Activated CD4-positive, alpha-beta memory T cell treated with anti-CD3 and anti-CD28 coated beads, Interleukin-2, amount 10 ng/mL, durations not matched to agents 7 days and 5 days (primary cell): ENCODE data around the gene CELF2. TPM values are rescaled to one million over a fixed set of nuclear protein-coding genes. Genes with fewer than 3 reads are reported as not detected.

ENCODE experiments used
- CTCF ChIA-PET: fragments of 350-600 bp; sonication (Branson Sonifier 250); formaldehyde crosslinking; loops from one replicate; lab custom pipeline; 2021; ENCODE audit warnings: antibody characterized with exemption, inconsistent platforms; lab: Charles Lee
- POLR2A ChIA-PET: fragments of 350-600 bp; sonication (Branson Sonifier 250); formaldehyde crosslinking; loops from one replicate; lab custom pipeline; 2021; ENCODE audit warnings: antibody characterized with exemption; lab: Charles Lee
- DNase-seq: peaks from one replicate; pipeline ENCODE4 v3.0.0-alpha.2; 2020
- H3K27ac Mint-ChIP-seq: one replicate; pipeline ENCODE4 v1.8.0; 2021; ENCODE audit warnings: mild to moderate bottlenecking, mixed read lengths
- H3K27me3 Mint-ChIP-seq: one replicate; pipeline ENCODE4 v1.8.0; 2021; ENCODE audit warnings: mixed read lengths
- H3K36me3 Mint-ChIP-seq: one replicate; pipeline ENCODE4 v1.8.0; 2021; ENCODE audit warnings: low read depth, mixed read lengths
- H3K4me1 Mint-ChIP-seq: one replicate; pipeline ENCODE4 v1.8.0; 2021; ENCODE audit warnings: mixed read lengths
- H3K4me3 Mint-ChIP-seq: one replicate; pipeline ENCODE4 v1.8.0; 2021; ENCODE audit warnings: mild to moderate bottlenecking, mixed read lengths
- H3K9me3 Mint-ChIP-seq: one replicate; pipeline ENCODE4 v1.8.0; 2021; ENCODE audit warnings: mixed read lengths
- total RNA-seq, 2 experiments: library from RNA; stranded (reverse); gene quantifications; one replicate each; pipeline ENCODE4 v1.2.3, GENCODE V29; 2021

CELF2 gene
- 100 to 1,000 TPM; 209 to 213 TPM for total RNA-seq

DNA sequence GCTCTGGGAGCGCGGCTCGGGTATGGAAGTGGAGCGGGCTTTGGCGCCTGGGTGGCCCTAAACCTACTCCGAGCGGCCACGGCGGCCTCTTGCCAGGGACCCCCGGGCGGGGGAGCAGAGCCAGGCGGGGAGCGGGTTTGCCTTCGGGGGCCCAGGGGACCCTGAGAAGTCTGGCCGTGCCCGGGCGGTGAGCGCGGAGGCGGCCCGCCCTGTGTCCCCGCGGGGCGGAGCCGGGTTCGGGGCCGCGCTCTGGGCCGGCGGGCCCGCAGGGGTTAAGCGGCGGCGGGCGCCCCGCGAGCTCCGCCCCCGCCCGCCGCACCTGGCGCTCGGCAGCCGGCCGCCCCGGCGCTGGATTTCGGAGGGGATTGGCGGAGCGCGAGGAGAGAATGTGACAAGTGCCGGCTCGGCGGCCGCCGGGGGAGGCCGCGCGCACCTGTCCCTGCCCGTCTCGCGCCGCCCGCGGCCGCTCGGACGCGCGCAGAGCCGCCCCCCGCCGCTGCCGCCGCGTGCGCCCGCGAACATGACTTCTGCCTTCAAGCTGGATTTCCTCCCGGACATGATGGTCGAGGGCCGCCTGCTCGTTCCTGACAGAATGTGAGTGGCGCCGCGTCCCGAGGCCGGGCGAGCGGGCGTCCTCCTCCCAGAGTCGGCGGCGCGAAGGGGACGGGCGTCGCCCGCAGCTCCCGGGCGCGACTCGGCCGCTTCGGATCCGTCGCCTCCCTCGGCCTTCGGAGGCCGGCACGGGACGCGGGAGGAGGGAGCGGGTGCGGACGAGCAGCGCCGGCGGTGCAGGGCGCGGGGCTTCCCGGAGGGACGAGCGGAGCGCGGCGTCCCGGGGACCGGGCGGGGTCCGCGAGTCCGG lies at the start of gene CELF2:
TSS of gene CELF2 (plus strand) at position 303 of the 862 bp plus-strand sequence. CDS start at position 521, 218 bp downstream.
- ChIA-PET CTCF (no interaction called here), POLR2A (interaction anchor here (0.7 to 2.2 kb wide), 8 partner anchors 8 to 159 kb away, joined by 3 to 7 read pairs (median 4); no protein-coding TSS in a partner anchor)
- DNase-seq: peak; percentile 47
- Mint-ChIP-seq H3K4me3 (peak within 1 kb of the TSS; percentile 64), H3K9me3 (no peaks in the 10 kb centered on the region), H3K27me3 (peaks cover 80% of the 10 kb centered on the region), H3K36me3 (no peaks in the 10 kb centered on the region), H3K27ac (no peak within 1 kb of the TSS), H3K4me1 (peaks cover 16% of the 10 kb centered on the region)

DNA sequence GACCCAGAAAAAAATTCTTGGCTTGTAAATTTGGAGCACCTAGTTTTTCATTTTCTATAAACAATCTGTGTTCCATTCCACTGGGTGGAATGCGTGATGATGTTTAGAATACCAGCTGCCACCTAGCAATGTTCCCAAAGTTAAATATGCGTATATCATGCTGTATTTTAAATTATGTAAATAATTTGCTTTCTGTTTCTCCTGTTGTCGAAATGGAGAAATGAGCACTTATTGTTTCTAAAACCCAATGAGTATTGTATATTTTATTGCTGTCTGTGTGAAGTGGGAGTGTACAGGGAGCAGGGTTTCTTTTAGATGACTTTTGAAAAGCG lies 49.4 kb upstream of the CELF2 start:
- Mint-ChIP-seq H3K4me3 (no peak overlapping the region), H3K27ac (no peak overlapping the region), H3K9me3 (no peaks in the 10 kb centered on the region), H3K27me3 (peaks cover 26% of the 10 kb centered on the region), H3K4me1 (no peaks in the 10 kb centered on the region), H3K36me3 (no peaks in the 10 kb centered on the region)
- POLR2A ChIA-PET: no interaction called here
- DNase-seq: no peak
- CTCF ChIA-PET: no interaction called here

DNA sequence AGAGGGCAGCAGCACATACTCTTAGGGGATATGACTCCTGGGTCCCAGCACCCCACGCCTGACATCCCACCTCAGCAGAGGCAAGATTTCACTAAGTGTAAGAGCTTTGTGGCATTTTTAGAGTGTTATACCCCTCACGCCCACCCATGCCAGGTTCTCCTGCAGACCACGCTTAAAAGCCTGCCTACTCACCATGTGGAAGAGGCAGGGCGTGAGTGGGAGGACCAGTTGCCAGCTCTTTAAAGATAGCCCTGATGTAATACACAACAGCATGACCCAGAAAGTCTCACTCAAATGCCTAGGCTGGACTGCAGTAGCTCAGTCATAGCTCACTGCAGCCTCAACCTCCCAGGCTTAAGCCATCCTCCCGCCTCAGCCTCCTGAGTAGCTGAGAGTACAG lies 44.4 kb upstream of the CELF2 start:
- POLR2A ChIA-PET: no interaction called here
- Mint-ChIP-seq H3K4me3 (no peak overlapping the region), H3K27ac (no peak overlapping the region), H3K9me3 (no peaks in the 10 kb centered on the region), H3K4me1 (peaks cover 18% of the 10 kb centered on the region), H3K27me3 (peaks cover 53% of the 10 kb centered on the region), H3K36me3 (no peaks in the 10 kb centered on the region)
- CTCF ChIA-PET: no interaction called here
- no peak for DNase-seq

DNA sequence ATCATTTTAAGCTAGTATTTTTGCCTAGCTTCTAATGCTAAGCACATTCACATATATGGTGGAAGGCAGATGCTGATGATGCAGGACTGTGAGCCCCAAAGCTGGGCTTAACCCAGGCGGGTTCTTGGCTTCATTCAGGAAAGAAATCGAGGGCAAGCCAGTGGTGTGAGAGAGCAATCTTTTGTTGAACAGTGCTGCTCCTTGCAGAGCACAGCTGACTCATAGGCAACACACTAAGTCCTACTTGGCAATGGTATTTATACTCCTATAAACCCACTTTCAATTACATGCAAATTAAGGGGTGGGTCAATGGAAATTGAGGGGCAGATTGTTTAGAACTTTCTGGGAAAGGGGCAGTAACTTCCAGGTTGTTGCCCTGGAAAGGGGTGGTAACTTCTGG lies 42.0 kb upstream of the CELF2 start:
- DNase-seq: no peak
- POLR2A ChIA-PET: no interaction called here
- Mint-ChIP-seq H3K36me3 (no peaks in the 10 kb centered on the region), H3K9me3 (no peaks in the 10 kb centered on the region), H3K4me1 (peaks cover 18% of the 10 kb centered on the region), H3K4me3 (no peak overlapping the region), H3K27ac (no peak overlapping the region), H3K27me3 (peaks cover 53% of the 10 kb centered on the region)
- CTCF ChIA-PET: no interaction called here

DNA sequence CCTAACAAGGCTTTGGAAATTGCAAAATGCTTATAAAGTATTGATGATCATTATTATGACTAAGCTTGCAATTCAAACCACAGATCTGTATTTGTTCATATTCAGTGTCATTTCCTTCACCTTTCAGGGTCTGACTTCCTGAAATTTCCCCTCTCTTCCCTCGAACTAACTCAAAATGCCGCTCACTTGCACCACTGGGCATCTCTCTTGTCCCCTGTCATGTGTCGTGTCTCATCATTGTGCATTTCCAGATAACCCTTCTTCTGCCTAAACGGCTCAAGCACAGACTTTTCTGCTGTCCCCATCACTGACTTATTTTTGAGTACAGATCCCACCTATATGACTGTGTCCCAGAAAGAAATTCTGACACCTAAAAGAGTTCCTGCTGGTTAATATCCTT lies 41.0 kb upstream of the CELF2 start:
- H3K27ac Mint-ChIP-seq: no peak overlapping the region
- no peak for DNase-seq
- no peak overlapping the region for H3K4me3 Mint-ChIP-seq
- ChIA-PET CTCF (no interaction called here), POLR2A (no interaction called here)
- peaks cover 50% of the 10 kb centered on the region for H3K27me3 Mint-ChIP-seq
- no peaks in the 10 kb centered on the region for H3K36me3 Mint-ChIP-seq
- H3K4me1 Mint-ChIP-seq: peaks cover 18% of the 10 kb centered on the region
- H3K9me3 Mint-ChIP-seq: no peaks in the 10 kb centered on the region

DNA sequence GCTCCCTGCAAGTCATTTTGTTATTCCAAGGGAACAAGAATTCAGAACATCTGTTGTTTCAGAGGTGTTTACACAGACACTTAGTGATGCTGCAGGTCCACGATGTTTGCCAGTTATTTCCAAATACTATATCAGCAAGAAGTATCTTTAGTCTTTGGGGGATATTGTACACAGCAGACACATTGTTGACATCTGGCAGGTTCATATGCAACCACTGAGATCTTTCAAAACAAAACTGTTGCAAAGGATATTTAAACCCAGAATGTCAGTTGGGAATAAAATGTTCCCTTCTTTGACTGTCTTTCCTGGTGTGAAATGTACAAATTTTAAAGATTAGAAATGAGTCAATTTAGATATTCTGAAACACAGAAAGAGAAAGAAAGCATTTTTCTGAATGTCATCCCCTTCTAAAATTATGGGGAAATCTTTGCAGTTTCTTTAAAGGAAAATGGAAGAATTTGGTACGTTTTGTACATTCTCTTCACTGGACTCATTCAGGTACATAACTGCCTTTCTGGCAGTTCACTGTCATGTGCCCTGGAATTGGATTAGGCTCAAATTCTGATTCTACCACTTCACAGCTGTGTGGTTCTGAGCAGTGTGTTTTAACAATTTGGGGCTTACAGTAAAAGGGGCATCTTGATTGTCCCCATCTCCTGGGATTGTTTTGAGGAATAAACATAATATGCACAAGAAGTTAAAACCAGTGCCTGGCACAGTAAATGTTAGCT lies 40.3 kb upstream of the CELF2 start:
- ChIA-PET POLR2A (no interaction called here), CTCF (no interaction called here)
- no peak overlapping the region for H3K27ac Mint-ChIP-seq
- H3K27me3 Mint-ChIP-seq: peaks cover 47% of the 10 kb centered on the region
- peaks cover 18% of the 10 kb centered on the region for H3K4me1 Mint-ChIP-seq
- H3K36me3 Mint-ChIP-seq: no peaks in the 10 kb centered on the region
- no peaks in the 10 kb centered on the region for H3K9me3 Mint-ChIP-seq
- DNase-seq: no peak
- no peak overlapping the region for H3K4me3 Mint-ChIP-seq

DNA sequence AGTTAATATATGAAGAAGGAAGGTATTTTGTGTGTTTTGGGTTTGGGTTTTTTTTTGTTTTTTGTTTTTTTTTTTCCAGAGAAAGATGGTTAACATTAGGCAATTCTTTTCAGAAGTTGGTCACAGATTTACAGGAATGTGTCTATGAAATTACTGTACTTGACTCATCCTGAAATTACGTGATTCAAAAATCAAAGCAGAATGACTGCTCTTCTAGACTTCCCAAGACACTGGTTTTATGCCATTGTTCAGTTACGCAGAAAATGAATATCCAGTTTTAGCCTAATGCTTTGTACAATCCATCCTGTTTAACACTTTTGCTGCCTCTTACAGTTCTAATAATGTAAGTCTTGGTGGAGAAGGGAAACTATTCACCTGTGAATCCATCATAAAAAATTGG lies 39.7 kb upstream of the CELF2 start:
- ChIA-PET POLR2A (no interaction called here), CTCF (no interaction called here)
- Mint-ChIP-seq H3K27ac (no peak overlapping the region), H3K36me3 (no peaks in the 10 kb centered on the region), H3K4me1 (peaks cover 18% of the 10 kb centered on the region), H3K9me3 (no peaks in the 10 kb centered on the region), H3K4me3 (no peak overlapping the region), H3K27me3 (peaks cover 43% of the 10 kb centered on the region)
- no peak for DNase-seq

DNA sequence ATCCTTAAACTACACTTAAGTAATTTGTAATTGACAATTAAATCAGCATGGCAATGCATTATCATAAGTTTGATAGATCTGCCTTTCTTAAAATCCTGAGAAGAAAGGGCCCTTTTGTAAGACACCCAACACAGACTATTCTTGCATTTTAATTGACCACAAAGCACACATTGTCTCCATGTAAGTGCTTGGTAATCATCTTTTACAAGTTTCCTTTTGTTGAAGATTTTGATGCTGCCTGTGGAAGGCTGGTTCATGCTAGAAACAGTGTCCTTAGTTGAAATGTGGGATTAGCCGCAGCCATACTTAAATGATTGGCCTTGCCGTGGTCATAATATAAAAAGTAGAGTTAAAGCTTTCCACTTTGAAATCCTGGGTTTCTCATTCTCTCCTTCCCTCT lies 32.3 kb upstream of the CELF2 start:
- CTCF ChIA-PET: no interaction called here

DNA sequence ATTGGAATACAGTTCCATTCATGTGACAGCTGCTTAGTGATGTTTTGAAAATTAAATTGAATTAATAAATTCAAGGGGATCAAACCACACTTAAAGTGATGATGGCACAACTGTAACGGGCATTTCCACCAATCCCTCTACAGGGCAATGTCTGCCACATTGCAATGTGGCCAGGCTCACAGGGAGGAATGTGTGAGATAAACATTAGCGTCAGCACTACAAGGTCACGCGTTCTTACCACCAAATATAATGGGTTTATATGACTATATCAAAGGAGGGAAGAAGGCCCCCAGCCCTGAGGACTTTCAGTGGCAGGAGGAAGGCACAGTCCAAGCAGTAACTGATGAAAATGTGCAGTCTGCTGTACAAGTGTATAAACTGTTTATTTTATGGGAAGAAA lies 31.1 kb upstream of the CELF2 start:
- Mint-ChIP-seq H3K36me3 (no peaks in the 10 kb centered on the region), H3K27ac (no peak overlapping the region), H3K4me1 (no peaks in the 10 kb centered on the region), H3K9me3 (peaks cover 2% of the 10 kb centered on the region), H3K4me3 (no peak overlapping the region), H3K27me3 (peaks cover 31% of the 10 kb centered on the region)
- POLR2A ChIA-PET: interaction anchor here (1.1 kb wide), 1 partner anchor 15 kb away, joined by 4 read pairs; no protein-coding TSS in a partner anchor
- no peak for DNase-seq
- CTCF ChIA-PET: interaction anchor here (0.8 kb wide), 1 partner anchor 31 kb away, joined by 3 read pairs; no protein-coding TSS in a partner anchor

More for the DNA sequence above, 32.3 kb upstream of the CELF2 start:
- DNase-seq: no peak
- Mint-ChIP-seq H3K4me1 (no peaks in the 10 kb centered on the region), H3K4me3 (no peak overlapping the region), H3K27ac (no peak overlapping the region), H3K27me3 (peaks cover 24% of the 10 kb centered on the region), H3K36me3 (no peaks in the 10 kb centered on the region), H3K9me3 (peaks cover 2% of the 10 kb centered on the region)
- POLR2A ChIA-PET: interaction anchor here (1.1 kb wide), 1 partner anchor 14 kb away, joined by 4 read pairs; no protein-coding TSS in a partner anchor

DNA sequence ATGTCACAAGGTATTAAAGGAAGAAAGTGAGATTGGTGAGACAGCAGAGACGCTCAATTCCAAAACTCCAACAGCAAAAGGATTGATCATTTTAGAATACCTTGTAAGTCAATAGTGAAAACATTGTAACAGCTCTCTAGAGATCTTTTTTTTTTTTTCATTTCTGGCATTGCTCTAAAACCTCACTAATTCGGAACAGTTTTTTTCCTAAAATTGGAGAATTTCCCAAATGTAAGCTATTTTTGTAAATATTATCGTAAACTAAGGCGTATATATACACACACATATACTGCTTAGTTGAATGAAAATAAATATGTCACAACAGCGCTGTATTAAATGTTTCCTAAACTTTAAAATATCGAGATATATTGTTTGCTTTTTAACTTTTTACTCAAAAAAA lies 30.6 kb upstream of the CELF2 start:
- ChIA-PET CTCF (no interaction called here), POLR2A (no interaction called here)
- Mint-ChIP-seq H3K27me3 (peaks cover 34% of the 10 kb centered on the region), H3K4me3 (no peak overlapping the region), H3K27ac (no peak overlapping the region), H3K36me3 (no peaks in the 10 kb centered on the region), H3K9me3 (peaks cover 2% of the 10 kb centered on the region), H3K4me1 (no peaks in the 10 kb centered on the region)
- DNase-seq: no peak

DNA sequence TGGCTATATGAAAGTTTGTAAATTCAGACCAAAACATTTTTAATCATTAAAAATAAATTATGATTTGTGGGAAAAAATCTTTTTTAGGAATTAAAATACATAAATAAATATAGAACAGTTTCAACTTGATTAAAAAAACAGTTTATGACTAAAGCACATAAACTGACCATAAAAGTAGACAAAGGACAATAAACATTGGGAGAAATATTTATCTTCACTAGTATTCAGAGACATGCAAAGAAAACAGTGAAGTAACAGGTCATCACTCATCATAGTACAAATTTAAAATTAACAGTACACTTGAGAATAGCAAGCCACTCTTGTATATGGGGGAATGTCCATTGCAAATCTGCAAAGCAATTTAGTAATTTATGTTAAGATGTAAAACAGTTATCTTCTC lies 28.0 kb upstream of the CELF2 start:
- POLR2A ChIA-PET: no interaction called here

DNA sequence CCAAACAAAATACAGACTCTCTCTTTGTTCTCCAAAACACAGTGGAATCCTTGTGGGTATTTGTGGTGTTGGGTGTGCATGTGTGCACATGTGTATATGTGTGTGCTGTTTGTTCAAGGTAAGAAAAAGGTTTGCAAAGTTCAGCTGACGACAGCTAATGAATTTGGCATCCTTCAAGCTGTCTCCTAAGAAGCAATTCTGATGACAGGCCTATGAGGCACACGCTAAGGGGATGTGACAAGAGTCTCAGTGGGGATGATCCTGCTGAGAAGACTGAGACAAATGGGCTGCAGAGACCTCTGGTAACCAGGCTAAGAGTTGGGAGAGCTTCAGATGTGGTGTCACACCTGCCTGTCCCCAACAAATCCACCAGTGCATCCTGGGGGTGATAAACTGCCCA lies 26.5 kb upstream of the CELF2 start:
- Mint-ChIP-seq H3K27me3 (peaks cover 53% of the 10 kb centered on the region), H3K4me1 (no peaks in the 10 kb centered on the region), H3K4me3 (no peak overlapping the region), H3K27ac (no peak overlapping the region), H3K9me3 (peaks cover 2% of the 10 kb centered on the region), H3K36me3 (no peaks in the 10 kb centered on the region)
- ChIA-PET CTCF (no interaction called here), POLR2A (no interaction called here)
- no peak for DNase-seq

More for the DNA sequence above, 28.0 kb upstream of the CELF2 start:
- DNase-seq: no peak
- Mint-ChIP-seq H3K36me3 (no peaks in the 10 kb centered on the region), H3K4me3 (no peak overlapping the region), H3K27ac (no peak overlapping the region), H3K27me3 (peaks cover 46% of the 10 kb centered on the region), H3K9me3 (peaks cover 2% of the 10 kb centered on the region), H3K4me1 (no peaks in the 10 kb centered on the region)
- CTCF ChIA-PET: no interaction called here

DNA sequence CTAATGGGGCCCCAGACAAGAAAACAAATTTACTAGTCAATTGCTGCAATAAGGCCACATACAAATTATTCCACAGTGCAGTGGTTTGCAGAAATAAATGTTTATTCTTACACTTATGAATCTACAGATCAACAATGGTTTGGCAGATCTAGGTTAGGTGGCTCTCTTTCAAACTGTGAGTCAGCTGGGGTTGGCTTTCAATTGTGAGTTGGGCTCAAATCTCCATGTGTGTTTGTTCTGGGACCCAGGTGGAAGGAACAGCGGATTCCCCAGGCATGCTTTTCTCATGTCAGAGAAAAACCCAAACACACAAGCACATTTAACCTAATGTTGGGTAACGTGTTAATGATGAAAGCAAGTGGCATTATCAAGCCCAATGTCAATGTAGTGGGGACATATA lies 25.6 kb upstream of the CELF2 start:
- Mint-ChIP-seq H3K27ac (no peak overlapping the region), H3K4me1 (peaks cover 3% of the 10 kb centered on the region), H3K9me3 (peaks cover 2% of the 10 kb centered on the region), H3K36me3 (peaks cover 6% of the 10 kb centered on the region), H3K4me3 (no peak overlapping the region), H3K27me3 (peaks cover 53% of the 10 kb centered on the region)
- CTCF ChIA-PET: no interaction called here
- POLR2A ChIA-PET: no interaction called here
- no peak for DNase-seq
